Measurements from ENCODE around the gene DMXL2.
"Not testable (repeated sequence)": the region's sequence is repeated elsewhere in the genome, so short reads cannot be mapped to it uniquely, and the experiment has no call there.

Gene DMXL2

GRCh38 chr15:51425517-51426040 is 197.0 kb downstream of the DMXL2 start:
- DNase-seq (ENCODE audit: extremely low read depth in 1 of 2, low read depth in 1 of 2): no peak

GRCh38 chr15:51424780-51425179 is 197.8 kb downstream of the DMXL2 start:
- DNase-seq (ENCODE audit: extremely low read depth in 1 of 2, low read depth in 1 of 2): no peak

- not testable (repeated sequence) for DNase-seq (ENCODE audit: extremely low read depth in 1 of 2, low read depth in 1 of 2)
Measured at GRCh38 chr15:51423040-51423439, 199.5 kb downstream of the DMXL2 start.

GRCh38 chr15:51416129-51416528 is 206.4 kb downstream of the DMXL2 start:
- no peak for DNase-seq (ENCODE audit: extremely low read depth in 1 of 2, low read depth in 1 of 2)

GRCh38 chr15:51414256-51414860 is 208.2 kb downstream of the DMXL2 start:
- no peak for DNase-seq (ENCODE audit: extremely low read depth in 1 of 2, low read depth in 1 of 2)

- DNase-seq (ENCODE audit: extremely low read depth in 1 of 2, low read depth in 1 of 2): no peak
Measured at GRCh38 chr15:51405693-51406523, 216.7 kb downstream of the DMXL2 start.

GRCh38 chr15:51403946-51404695 is 218.4 kb downstream of the DMXL2 start:
- DNase-seq (ENCODE audit: extremely low read depth in 1 of 2, low read depth in 1 of 2): no peak

- DNase-seq (ENCODE audit: extremely low read depth in 1 of 2, low read depth in 1 of 2): no peak
Measured at GRCh38 chr15:51403072-51403878, 219.3 kb downstream of the DMXL2 start.

- DNase-seq (ENCODE audit: extremely low read depth in 1 of 2, low read depth in 1 of 2): no peak
Measured at GRCh38 chr15:51401872-51402517, 220.6 kb downstream of the DMXL2 start.

GRCh38 chr15:51401051-51401780 is 221.4 kb downstream of the DMXL2 start:
- no peak for DNase-seq (ENCODE audit: extremely low read depth in 1 of 2, low read depth in 1 of 2)

GRCh38 chr15:51398626-51399025 is 223.9 kb downstream of the DMXL2 start:
- no peak for DNase-seq (ENCODE audit: extremely low read depth in 1 of 2, low read depth in 1 of 2)
